ENCODE measurements around the gene TSEN15. TPM values are rescaled to one million over a fixed set of nuclear protein-coding genes. Genes with fewer than 3 reads are reported as not detected.

The TSEN15 gene
- total RNA-seq, 1 donor from 2014 or later = 27.2 TPM

GRCh38 chr1:184025242-184025675, 26.3 kb upstream of the TSEN15 start:
- no peak for DNase-seq
- no peak overlapping the region for H3K4me3 ChIP-seq
- peaks cover 4% of the 10 kb centered on the region for H3K4me1 ChIP-seq
- H3K27me3 ChIP-seq = no peaks in the 10 kb centered on the region
- H3K27ac ChIP-seq = no peak overlapping the region
- intact Hi-C loops (cut with DNase I) = no loop called here
- no peak for ATAC-seq
- no peaks in the 10 kb centered on the region for H3K36me3 ChIP-seq
- TF ChIP-seq, protein P1, sequence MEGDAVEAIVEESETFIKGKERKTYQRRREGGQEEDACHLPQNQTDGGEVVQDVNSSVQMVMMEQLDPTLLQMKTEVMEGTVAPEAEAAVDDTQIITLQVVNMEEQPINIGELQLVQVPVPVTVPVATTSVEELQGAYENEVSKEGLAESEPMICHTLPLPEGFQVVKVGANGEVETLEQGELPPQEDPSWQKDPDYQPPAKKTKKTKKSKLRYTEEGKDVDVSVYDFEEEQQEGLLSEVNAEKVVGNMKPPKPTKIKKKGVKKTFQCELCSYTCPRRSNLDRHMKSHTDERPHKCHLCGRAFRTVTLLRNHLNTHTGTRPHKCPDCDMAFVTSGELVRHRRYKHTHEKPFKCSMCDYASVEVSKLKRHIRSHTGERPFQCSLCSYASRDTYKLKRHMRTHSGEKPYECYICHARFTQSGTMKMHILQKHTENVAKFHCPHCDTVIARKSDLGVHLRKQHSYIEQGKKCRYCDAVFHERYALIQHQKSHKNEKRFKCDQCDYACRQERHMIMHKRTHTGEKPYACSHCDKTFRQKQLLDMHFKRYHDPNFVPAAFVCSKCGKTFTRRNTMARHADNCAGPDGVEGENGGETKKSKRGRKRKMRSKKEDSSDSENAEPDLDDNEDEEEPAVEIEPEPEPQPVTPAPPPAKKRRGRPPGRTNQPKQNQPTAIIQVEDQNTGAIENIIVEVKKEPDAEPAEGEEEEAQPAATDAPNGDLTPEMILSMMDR (IDR thresholded peaks at IDR 0.05) = no peak
- H3K9me3 ChIP-seq = no peaks in the 10 kb centered on the region

GRCh38 chr1:184027826-184028695, 23.5 kb upstream of the TSEN15 start:
- no peak for DNase-seq

DNA sequence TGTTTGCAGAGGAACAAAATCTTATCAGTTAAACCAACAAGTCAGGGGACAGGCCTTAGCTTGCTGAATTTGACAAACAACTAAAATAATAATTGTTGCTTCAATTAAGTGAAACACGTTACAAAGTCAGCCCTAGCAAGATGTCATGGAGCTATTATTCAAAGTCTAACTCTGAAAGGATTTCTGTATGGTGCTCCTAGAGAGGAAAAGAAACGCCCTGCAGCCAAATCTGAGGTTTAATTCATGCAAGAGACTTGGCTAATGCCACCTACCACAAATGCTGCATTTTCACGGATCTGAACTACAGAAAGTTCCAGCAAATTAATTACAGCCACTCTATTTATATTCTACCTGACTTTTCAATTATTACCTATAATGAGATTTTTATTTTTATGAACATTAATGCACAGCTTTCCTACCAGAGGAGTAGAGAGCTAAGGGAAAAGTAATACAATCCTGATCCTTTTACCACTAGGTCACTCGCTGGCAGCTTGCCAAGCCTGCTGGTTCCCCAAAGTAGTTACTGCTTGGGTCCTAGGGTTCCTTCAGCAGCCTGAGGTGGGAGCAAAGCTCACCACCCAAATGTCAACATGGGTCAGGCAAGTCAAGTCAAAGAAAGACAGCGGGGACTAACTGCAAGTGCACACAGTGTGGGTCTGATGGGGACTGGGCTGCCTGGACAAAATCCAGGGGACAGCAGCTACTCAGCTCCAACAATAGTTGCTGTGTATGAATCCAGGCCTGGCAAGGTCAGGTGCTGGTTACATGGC, 22.5 kb upstream of the TSEN15 start:
- intact Hi-C loops (cut with DNase I) = no loop called here
- Histone ChIP-seq H3K4me1 (no peaks in the 10 kb centered on the region), H3K27me3 (no peaks in the 10 kb centered on the region), H3K27ac (no peak overlapping the region), H3K36me3 (no peaks in the 10 kb centered on the region), H3K9me3 (no peaks in the 10 kb centered on the region), H3K4me3 (no peak overlapping the region)
- TF ChIP-seq, protein P1 (IDR thresholded peaks at IDR 0.05) = no peak
- DNase-seq = no peak
- no peak for ATAC-seq

More at GRCh38 chr1:184027826-184028695, 23.5 kb upstream of the TSEN15 start:
- Histone ChIP-seq H3K27me3 (no peaks in the 10 kb centered on the region), H3K36me3 (no peaks in the 10 kb centered on the region), H3K4me1 (peaks cover 3% of the 10 kb centered on the region), H3K9me3 (no peaks in the 10 kb centered on the region), H3K27ac (no peak overlapping the region), H3K4me3 (no peak overlapping the region)
- intact Hi-C loops (cut with DNase I) = no loop called here
- TF ChIP-seq, protein P1 (IDR thresholded peaks at IDR 0.05) = no peak
- ATAC-seq = no peak

DNA sequence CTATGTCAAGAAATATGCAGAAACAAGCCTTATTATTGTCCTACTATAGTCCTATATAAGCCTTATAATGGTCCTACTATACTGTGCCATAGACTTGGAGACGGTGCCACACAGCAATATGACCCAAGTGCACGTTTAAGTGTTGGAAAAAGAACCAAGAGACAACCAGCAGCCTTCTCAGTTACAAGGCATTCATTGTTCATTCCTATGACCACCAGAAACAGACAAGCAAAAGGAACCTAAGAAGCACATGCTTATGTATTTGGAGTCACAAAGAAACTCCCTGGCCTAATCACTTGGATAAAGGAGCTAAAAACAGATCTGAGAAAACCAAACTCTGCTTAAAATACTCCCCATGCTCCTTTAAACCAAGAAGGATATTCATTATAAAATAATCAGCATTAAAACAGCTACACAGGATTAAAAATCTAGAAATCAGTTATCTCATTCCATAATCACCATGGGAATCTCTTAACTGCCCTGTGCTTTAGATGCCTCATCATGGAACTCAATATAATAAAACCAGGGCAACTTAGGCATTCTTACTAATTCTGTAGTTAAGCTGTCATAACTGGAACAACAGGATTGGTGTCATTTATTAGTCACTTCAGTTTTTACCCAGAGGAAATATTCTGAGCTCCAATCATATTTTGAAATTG, 21.0 kb upstream of the TSEN15 start:
- intact Hi-C loops (cut with DNase I) = no loop called here
- ATAC-seq (no peak), DNase-seq (no peak)
- TF ChIP-seq, protein P1 (IDR thresholded peaks at IDR 0.05) = no peak
- no peaks in the 10 kb centered on the region for H3K4me1 ChIP-seq
- H3K36me3 ChIP-seq = no peaks in the 10 kb centered on the region
- no peaks in the 10 kb centered on the region for H3K27me3 ChIP-seq
- no peak overlapping the region for H3K4me3 ChIP-seq
- no peak overlapping the region for H3K27ac ChIP-seq
- H3K9me3 ChIP-seq = no peaks in the 10 kb centered on the region

- TF ChIP-seq, protein P1 (IDR thresholded peaks at IDR 0.05) = no peak
- Histone ChIP-seq H3K9me3 (no peaks in the 10 kb centered on the region), H3K27ac (no peak overlapping the region), H3K4me1 (no peaks in the 10 kb centered on the region), H3K27me3 (no peaks in the 10 kb centered on the region), H3K36me3 (no peaks in the 10 kb centered on the region), H3K4me3 (no peak overlapping the region)
- ATAC-seq = no peak
- no peak for DNase-seq
- intact Hi-C loops (cut with DNase I) = no loop called here
Measured at GRCh38 chr1:184031092-184031408, 20.5 kb upstream of the TSEN15 start.
